ENCODE results near the gene PSG1. TPM values are rescaled to one million over a fixed set of nuclear protein-coding genes. Genes with fewer than 3 reads are reported as not detected.
"Not testable (repeated sequence)": the region's sequence is repeated elsewhere in the genome, so short reads cannot be mapped to it uniquely, and the experiment has no call there.

PSG1 gene
- total RNA-seq, 2 experiments from 2014 or later: not detected

- H4K20me1 ChIP-seq (ENCODE audit: insufficient read depth, low read length); H2AFZ ChIP-seq (ENCODE audit: low read length); POLR2A ChIA-PET; DNase-seq (ENCODE audit: low spot score); H3K4me1 ChIP-seq (ENCODE audit: insufficient read depth, low read length, poor library complexity, severe bottlenecking); H3K4me3 ChIP-seq (ENCODE audit: low read depth, low read length, poor library complexity, severe bottlenecking); H3K79me2 ChIP-seq (ENCODE audit: insufficient read depth, low read depth, low read length); BruUV-seq (replicated peaks); H3K9me2 ChIP-seq (ENCODE audit: insufficient read depth, low read length); H3K36me3 ChIP-seq (ENCODE audit: insufficient read depth, low read length); H3K4me2 ChIP-seq (ENCODE audit: low read length); H3K9me3 ChIP-seq (ENCODE audit: low read length); intact Hi-C loops (cut with micrococcal nuclease; ENCODE audit: unreplicated experiment); CTCF ChIA-PET (ENCODE audit: unreplicated experiment); H3K27ac ChIP-seq (ENCODE audit: low read depth, low read length, poor library complexity, severe bottlenecking): not testable (repeated sequence)
Observed at GRCh38 chr19:42853231-42853630, 26.3 kb downstream of the PSG1 start.

GRCh38 chr19:42852821-42853220 is 26.7 kb downstream of the PSG1 start:
- H3K4me3 ChIP-seq (ENCODE audit: low read depth, low read length, poor library complexity, severe bottlenecking); POLR2A ChIA-PET; H3K4me1 ChIP-seq (ENCODE audit: insufficient read depth, low read length, poor library complexity, severe bottlenecking); H3K9me3 ChIP-seq (ENCODE audit: low read length); H3K27ac ChIP-seq (ENCODE audit: low read depth, low read length, poor library complexity, severe bottlenecking); CTCF ChIA-PET (ENCODE audit: unreplicated experiment); H4K20me1 ChIP-seq (ENCODE audit: insufficient read depth, low read length); DNase-seq (ENCODE audit: low spot score); H3K36me3 ChIP-seq (ENCODE audit: insufficient read depth, low read length); H3K4me2 ChIP-seq (ENCODE audit: low read length); intact Hi-C loops (cut with micrococcal nuclease; ENCODE audit: unreplicated experiment); BruUV-seq (replicated peaks); H3K9me2 ChIP-seq (ENCODE audit: insufficient read depth, low read length); H3K79me2 ChIP-seq (ENCODE audit: insufficient read depth, low read depth, low read length); H2AFZ ChIP-seq (ENCODE audit: low read length): not testable (repeated sequence)

- POLR2A ChIA-PET; H3K9me3 ChIP-seq (ENCODE audit: low read length); H3K79me2 ChIP-seq (ENCODE audit: insufficient read depth, low read depth, low read length); intact Hi-C loops (cut with micrococcal nuclease; ENCODE audit: unreplicated experiment); H3K4me1 ChIP-seq (ENCODE audit: insufficient read depth, low read length, poor library complexity, severe bottlenecking); H2AFZ ChIP-seq (ENCODE audit: low read length); H3K4me2 ChIP-seq (ENCODE audit: low read length); H3K9me2 ChIP-seq (ENCODE audit: insufficient read depth, low read length); DNase-seq (ENCODE audit: low spot score); H4K20me1 ChIP-seq (ENCODE audit: insufficient read depth, low read length); CTCF ChIA-PET (ENCODE audit: unreplicated experiment); H3K36me3 ChIP-seq (ENCODE audit: insufficient read depth, low read length); BruUV-seq (replicated peaks); H3K27ac ChIP-seq (ENCODE audit: low read depth, low read length, poor library complexity, severe bottlenecking); H3K4me3 ChIP-seq (ENCODE audit: low read depth, low read length, poor library complexity, severe bottlenecking): not testable (repeated sequence)
Observed at GRCh38 chr19:42851718-42852280, 27.7 kb downstream of the PSG1 start.

DNA sequence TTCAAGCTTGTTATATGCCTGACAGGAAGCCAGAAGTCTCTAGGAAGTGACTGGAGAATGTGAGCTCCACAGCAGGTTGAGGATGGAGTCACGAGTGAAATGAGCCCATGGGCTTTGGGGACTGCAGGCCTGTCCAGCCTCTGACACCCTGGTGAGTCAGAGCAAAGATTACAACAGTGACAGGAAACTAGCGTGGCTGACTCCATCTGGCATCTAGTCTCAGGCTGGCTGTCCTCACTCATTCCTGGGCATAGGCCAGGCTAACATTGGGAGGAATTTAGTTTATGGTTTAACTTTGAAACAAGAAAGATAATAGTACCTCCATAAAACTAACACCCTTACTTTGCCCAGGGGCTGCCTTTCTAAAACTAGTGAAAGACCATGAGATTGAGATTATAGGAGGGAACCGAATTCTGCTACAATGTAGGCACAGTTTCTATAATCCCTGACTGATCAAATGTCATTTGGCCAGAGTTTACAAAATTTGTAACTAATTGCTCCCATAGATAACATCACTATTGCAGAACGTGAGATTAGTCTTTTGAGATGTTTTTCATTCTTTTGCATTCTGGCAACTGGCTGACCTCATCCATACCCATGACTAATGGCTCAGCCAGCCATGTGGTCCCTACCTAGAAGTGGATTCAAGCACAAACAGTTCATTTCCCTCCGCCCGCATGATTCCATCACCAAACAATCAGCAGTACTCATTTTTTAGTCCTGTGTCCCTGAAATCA is 28.4 kb downstream of the PSG1 start:
- H3K9me3 ChIP-seq (ENCODE audit: low read length): no peaks in the 10 kb centered on the region
- no peaks in the 10 kb centered on the region for H3K36me3 ChIP-seq (ENCODE audit: insufficient read depth, low read length)
- DNase-seq (ENCODE audit: low spot score): no peak
- POLR2A ChIA-PET: no interaction called here
- H3K4me3 ChIP-seq (ENCODE audit: low read depth, low read length, poor library complexity, severe bottlenecking): no peak overlapping the region
- BruUV-seq (replicated peaks): no TSS peak
- no peaks in the 10 kb centered on the region for H3K9me2 ChIP-seq (ENCODE audit: insufficient read depth, low read length)
- no peak overlapping the region for H3K4me2 ChIP-seq (ENCODE audit: low read length)
- H3K4me1 ChIP-seq (ENCODE audit: insufficient read depth, low read length, poor library complexity, severe bottlenecking): no peaks in the 10 kb centered on the region
- H4K20me1 ChIP-seq (ENCODE audit: insufficient read depth, low read length): no peaks in the 10 kb centered on the region
- CTCF ChIA-PET (ENCODE audit: unreplicated experiment): no interaction called here
- no peaks in the 10 kb centered on the region for H3K79me2 ChIP-seq (ENCODE audit: insufficient read depth, low read depth, low read length)
- TF ChIP-seq EZH2phosphoT487 (IDR thresholded peaks at IDR 0.05; ENCODE audit: borderline replicate concordance, low read depth, low read length): no peak
- no peak for TF ChIP-seq CTCF (conservative IDR thresholded peaks at IDR 0.05; ENCODE audit: low read length)
- H2AFZ ChIP-seq (ENCODE audit: low read length): no peak overlapping the region
- intact Hi-C loops (cut with micrococcal nuclease; ENCODE audit: unreplicated experiment): no loop called here
- no peak overlapping the region for H3K27ac ChIP-seq (ENCODE audit: low read depth, low read length, poor library complexity, severe bottlenecking)
